Neural cell (in vitro differentiated cells): Measurements from ENCODE around the gene PPIF. TPM values are rescaled to one million over a fixed set of nuclear protein-coding genes. Genes with fewer than 3 reads are reported as not detected.

Source experiments
- H2AFZ ChIP-seq: fragments of 200-600, 300-800 bp; sonication (generic), shearing (Covaris generic); 2 replicates; pipeline ENCODE4 v1.6.0; 2014; ENCODE audit warnings: low read depth, mild to moderate bottlenecking, antibody characterized with exemption, low read length, moderate library complexity
- H3F3A ChIP-seq: fragments of 200-600 bp; shearing (Covaris generic); 2 replicates; pipeline ENCODE4 v1.6.1; 2016; ENCODE audit warnings: mild to moderate bottlenecking, moderate library complexity, mixed read lengths, antibody characterized with exemption, low read length; ENCODE audit not compliant: insufficient read depth, poor library complexity, severe bottlenecking
- H3K27ac ChIP-seq: fragments of 200-600, 300-800 bp; sonication (generic), shearing (Covaris generic); 2 replicates; pipeline ENCODE4 v1.5.1; 2014; ENCODE audit warnings: mild to moderate bottlenecking, low read length, moderate library complexity
- H3K27me3 ChIP-seq: fragments of 300-800, 200-600 bp; sonication (generic), shearing (Covaris generic); 2 replicates; pipeline ENCODE4 v1.6.0; 2014; ENCODE audit warnings: mild to moderate bottlenecking, low read depth, low read length, moderate library complexity; ENCODE audit not compliant: insufficient read depth
- H3K36me3 ChIP-seq: fragments of 300-800, 200-600 bp; sonication (generic), shearing (Covaris generic); 2 replicates; pipeline ENCODE4 v1.5.1; 2014; ENCODE audit warnings: mild to moderate bottlenecking, antibody characterized with exemption, low read length, moderate library complexity; ENCODE audit not compliant: insufficient read depth
- H3K4me2 ChIP-seq: fragments of 300-800, 200-600 bp; sonication (generic), shearing (Covaris generic); 2 replicates; pipeline ENCODE4 v1.6.0; 2014; ENCODE audit warnings: mild to moderate bottlenecking, low read length
- H3K4me3 ChIP-seq: fragments of 300-800, 200-600 bp; sonication (generic), shearing (Covaris generic); 2 replicates; pipeline ENCODE4 v1.5.1; 2014; ENCODE audit warnings: mild to moderate bottlenecking, low read length, moderate library complexity
- H3K79me2 ChIP-seq: fragments of 200-600 bp; shearing (Covaris generic); replicated peaks from 2 replicates; pipeline ENCODE4 v1.6.0; 2014; ENCODE audit warnings: mild to moderate bottlenecking, low read length, moderate library complexity; ENCODE audit not compliant: insufficient read depth
- H3K9ac ChIP-seq: fragments of 300-800, 200-600 bp; sonication (generic), shearing (Covaris generic); 2 replicates; pipeline ENCODE4 v1.6.1; 2016; ENCODE audit warnings: mild to moderate bottlenecking, low read length, mixed read lengths
- H3K9me2 ChIP-seq: fragments of 200-600 bp; shearing (Covaris generic); 2 replicates; pipeline ENCODE4 v1.6.1; 2016; ENCODE audit warnings: mild to moderate bottlenecking, low read length, mixed read lengths; ENCODE audit not compliant: insufficient read depth
- H3K9me3 ChIP-seq: fragments of 200-600, 300-800 bp; sonication (generic), shearing (Covaris generic); 2 replicates; pipeline ENCODE4 v1.6.1; 2016; ENCODE audit warnings: mild to moderate bottlenecking, mixed run types, low read length, moderate library complexity, mixed read lengths
- H4K20me1 ChIP-seq: fragments of 200-600 bp; shearing (Covaris generic); 2 replicates; pipeline ENCODE4 v1.6.1; 2016; ENCODE audit warnings: mild to moderate bottlenecking, mixed run types; ENCODE audit not compliant: insufficient read depth
- CTCF ChIP-seq: fragments of 450-650 bp; IDR thresholded peaks from 2 replicates; pipeline ENCODE4 v1.5.1; 2014; ENCODE audit warnings: antibody characterized with exemption, mild to moderate bottlenecking, moderate library complexity; ENCODE audit not compliant: poor library complexity, severe bottlenecking
- EP300 ChIP-seq: fragments of 450-650 bp; conservative IDR thresholded peaks from 2 replicates; pipeline ENCODE4 v1.6.1; 2014; ENCODE audit warnings: antibody characterized with exemption, mild to moderate bottlenecking, moderate library complexity; ENCODE audit not compliant: poor library complexity, severe bottlenecking
- EZH2 ChIP-seq: fragments of 200-600, 300-800 bp; shearing (Covaris generic), sonication (generic); IDR thresholded peaks from 2 replicates; pipeline ENCODE4 v1.6.1; 2014; ENCODE audit warnings: antibody characterized with exemption, low read length, borderline replicate concordance, mild to moderate bottlenecking; ENCODE audit not compliant: insufficient read depth, poor library complexity, severe bottlenecking
- MXI1 ChIP-seq: fragments of 450-650 bp; conservative IDR thresholded peaks from 2 replicates; pipeline ENCODE4 v1.6.1; 2014; ENCODE audit warnings: antibody characterized with exemption, mild to moderate bottlenecking; ENCODE audit not compliant: poor library complexity, severe bottlenecking
- POLR2AphosphoS5 ChIP-seq: IDR thresholded peaks from 2 replicates; pipeline ENCODE4 v1.6.1; 2012
- RAD21 ChIP-seq: fragments of 450-650 bp; conservative IDR thresholded peaks from 2 replicates; pipeline ENCODE4 v1.6.1; 2014; ENCODE audit warnings: antibody characterized with exemption, mild to moderate bottlenecking, moderate library complexity
- REST ChIP-seq: IDR thresholded peaks from 2 replicates; pipeline ENCODE4 v1.6.1; 2012; ENCODE audit warnings: borderline replicate concordance
- SMC3 ChIP-seq: fragments of 450-650 bp; conservative IDR thresholded peaks from 2 replicates; pipeline ENCODE4 v1.6.1; 2014; ENCODE audit warnings: antibody characterized with exemption, mild to moderate bottlenecking, moderate library complexity; ENCODE audit not compliant: poor library complexity
- TAF1 ChIP-seq: IDR thresholded peaks from 2 replicates; pipeline ENCODE4 v1.6.1; 2012; ENCODE audit warnings: low read depth
- polyA plus RNA-seq: library from polyadenylated mRNA; depleted of rRNA; stranded (reverse); fragments of >200 nt; gene quantifications from 2 replicates; pipeline ENCODE4 v1.2.3, GENCODE V29; 2014

The PPIF gene
- polyA plus RNA-seq, 1 donor from 2014 or later: 13.6 TPM

GRCh38 chr10:79342295-79342761 lies 4.9 kb upstream of the PPIF start:
- Histone ChIP-seq H3K36me3 (no peaks in the 10 kb centered on the region), H3K4me2 (no peak overlapping the region), H3K79me2 (no peaks in the 10 kb centered on the region), H3F3A (no peaks in the 10 kb centered on the region), H3K9ac (no peak overlapping the region), H3K9me2 (no peaks in the 10 kb centered on the region), H4K20me1 (no peaks in the 10 kb centered on the region), H3K27ac (no peak overlapping the region), H3K4me3 (no peak overlapping the region), H3K9me3 (no peaks in the 10 kb centered on the region), H3K27me3 (no peaks in the 10 kb centered on the region), H2AFZ (no peak overlapping the region)
- TF ChIP-seq CTCF (no peak), TAF1 (no peak), POLR2AphosphoS5 (no peak), REST (no peak), SMC3 (no peak), EP300 (no peak), MXI1 (no peak), RAD21 (no peak), EZH2 (no peak)

GRCh38 chr10:79342811-79343561 lies 4.3 kb upstream of the PPIF start:
- no peak overlapping the region for H2AFZ ChIP-seq
- H3K4me3 ChIP-seq: no peak overlapping the region
- H3K36me3 ChIP-seq: no peaks in the 10 kb centered on the region
- H3K27me3 ChIP-seq: no peaks in the 10 kb centered on the region
- H3F3A ChIP-seq: no peaks in the 10 kb centered on the region
- H3K27ac ChIP-seq: no peak overlapping the region
- H3K79me2 ChIP-seq: no peaks in the 10 kb centered on the region
- H3K9me3 ChIP-seq: no peaks in the 10 kb centered on the region
- TF ChIP-seq EZH2 (no peak), TAF1 (no peak), CTCF (no peak), EP300 (no peak), REST (no peak), SMC3 (no peak), MXI1 (no peak), POLR2AphosphoS5 (no peak), RAD21 (no peak)
- H3K9me2 ChIP-seq: no peaks in the 10 kb centered on the region
- no peaks in the 10 kb centered on the region for H4K20me1 ChIP-seq
- no peak overlapping the region for H3K9ac ChIP-seq
- H3K4me2 ChIP-seq: no peak overlapping the region
